Loucy (cell line): ENCODE results near the gene RTP2.

ENCODE experiments used
- H2AFZ ChIP-seq: fragments of 200-600 bp; sonication (generic); 2 replicates; pipeline ENCODE4 v1.6.0; 2016; ENCODE audit warnings: antibody characterized with exemption, mild to moderate bottlenecking, low read length, moderate library complexity
- H3F3A ChIP-seq: fragments of 200-600 bp; 2 replicates; pipeline ENCODE4 v1.6.0; 2016; ENCODE audit warnings: antibody characterized with exemption, low read depth, mild to moderate bottlenecking
- H3K27me3 ChIP-seq: fragments of 200-600 bp; sonication (generic); 2 replicates; pipeline ENCODE4 v1.6.1; 2014; ENCODE audit warnings: low read length, mild to moderate bottlenecking; ENCODE audit not compliant: insufficient read depth, poor library complexity, severe bottlenecking
- H3K36me3 ChIP-seq: fragments of 200-600 bp; sonication (generic); 2 replicates; pipeline ENCODE4 v1.6.1; 2016; ENCODE audit warnings: low read length; ENCODE audit not compliant: insufficient read depth
- H3K4me1 ChIP-seq: fragments of 200-600 bp; sonication (generic); 2 replicates; pipeline ENCODE4 v1.5.1; 2014; ENCODE audit warnings: low read length, mild to moderate bottlenecking; ENCODE audit not compliant: insufficient read depth, poor library complexity, severe bottlenecking
- H3K4me2 ChIP-seq: fragments of 200-600 bp; sonication (generic); 2 replicates; pipeline ENCODE4 v1.6.0; 2014; ENCODE audit warnings: antibody characterized with exemption, low read length, low read depth, mild to moderate bottlenecking; ENCODE audit not compliant: poor library complexity, severe bottlenecking
- H3K4me3 ChIP-seq: fragments of 200-600 bp; sonication (generic); 2 replicates; pipeline ENCODE4 v1.5.1; 2014; ENCODE audit warnings: low read length, mild to moderate bottlenecking, mixed read lengths; ENCODE audit not compliant: poor library complexity, severe bottlenecking
- H3K79me2 ChIP-seq: fragments of 200-600 bp; sonication (generic); 2 replicates; pipeline ENCODE4 v1.6.1; 2014; ENCODE audit warnings: low read length; ENCODE audit not compliant: insufficient read depth
- H3K9ac ChIP-seq: fragments of 200-600 bp; sonication (generic); 2 replicates; pipeline ENCODE4 v1.6.0; 2014; ENCODE audit warnings: mild to moderate bottlenecking, low read depth, low read length, moderate library complexity; ENCODE audit not compliant: poor library complexity, severe bottlenecking
- H3K9me2 ChIP-seq: fragments of 200-600 bp; sonication (generic); replicated peaks from 2 replicates; pipeline ENCODE4 v1.6.1; 2016; ENCODE audit warnings: low read depth, low read length, mixed read lengths
- H3K9me3 ChIP-seq: fragments of 200-600 bp; sonication (generic); 2 replicates; pipeline ENCODE4 v1.6.1; 2014; ENCODE audit warnings: mild to moderate bottlenecking, antibody characterized with exemption, low read length, low read depth; ENCODE audit not compliant: insufficient read depth
- H4K20me1 ChIP-seq: fragments of 200-600 bp; sonication (generic); 2 replicates; pipeline ENCODE4 v1.6.0; 2014; ENCODE audit warnings: antibody characterized with exemption, low read length, mild to moderate bottlenecking; ENCODE audit not compliant: insufficient read depth, poor library complexity, severe bottlenecking
- EZH2phosphoT487 ChIP-seq: fragments of 200-600 bp; IDR thresholded peaks from 2 replicates; pipeline ENCODE4 v1.6.1; 2018; ENCODE audit warnings: antibody characterized with exemption, mild to moderate bottlenecking, moderate library complexity, borderline replicate concordance
- TF ChIP-seq, protein P1 (sequence below): fragments of 200-600 bp; sonication (generic); conservative IDR thresholded peaks from 2 replicates; pipeline ENCODE4 v1.5.1; 2014; ENCODE audit warnings: mild to moderate bottlenecking, antibody characterized with exemption, low read length

The RTP2 gene

DNA sequence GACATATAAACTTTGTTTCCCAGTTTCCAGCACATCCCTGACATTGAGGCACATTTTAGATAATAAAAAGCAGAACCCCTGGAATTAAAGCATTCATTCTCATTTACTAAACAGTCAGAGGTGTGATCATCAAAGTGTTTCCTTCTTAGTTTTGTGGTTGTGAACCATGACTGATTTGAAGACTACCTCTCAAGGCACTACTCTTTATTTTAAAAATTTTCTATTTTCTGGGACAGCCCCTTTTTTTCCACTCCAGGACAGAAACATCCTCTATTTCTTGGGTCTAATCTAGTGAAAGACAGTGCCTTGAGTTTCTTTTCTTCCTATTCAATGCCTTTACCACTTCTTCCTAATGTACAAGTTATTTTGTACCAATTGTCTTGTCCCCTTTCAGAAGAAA is 37.3 kb downstream of the RTP2 start:
- no peaks in the 10 kb centered on the region for H4K20me1 ChIP-seq
- TF ChIP-seq, protein P1, sequence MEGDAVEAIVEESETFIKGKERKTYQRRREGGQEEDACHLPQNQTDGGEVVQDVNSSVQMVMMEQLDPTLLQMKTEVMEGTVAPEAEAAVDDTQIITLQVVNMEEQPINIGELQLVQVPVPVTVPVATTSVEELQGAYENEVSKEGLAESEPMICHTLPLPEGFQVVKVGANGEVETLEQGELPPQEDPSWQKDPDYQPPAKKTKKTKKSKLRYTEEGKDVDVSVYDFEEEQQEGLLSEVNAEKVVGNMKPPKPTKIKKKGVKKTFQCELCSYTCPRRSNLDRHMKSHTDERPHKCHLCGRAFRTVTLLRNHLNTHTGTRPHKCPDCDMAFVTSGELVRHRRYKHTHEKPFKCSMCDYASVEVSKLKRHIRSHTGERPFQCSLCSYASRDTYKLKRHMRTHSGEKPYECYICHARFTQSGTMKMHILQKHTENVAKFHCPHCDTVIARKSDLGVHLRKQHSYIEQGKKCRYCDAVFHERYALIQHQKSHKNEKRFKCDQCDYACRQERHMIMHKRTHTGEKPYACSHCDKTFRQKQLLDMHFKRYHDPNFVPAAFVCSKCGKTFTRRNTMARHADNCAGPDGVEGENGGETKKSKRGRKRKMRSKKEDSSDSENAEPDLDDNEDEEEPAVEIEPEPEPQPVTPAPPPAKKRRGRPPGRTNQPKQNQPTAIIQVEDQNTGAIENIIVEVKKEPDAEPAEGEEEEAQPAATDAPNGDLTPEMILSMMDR = no peak
- TF ChIP-seq EZH2phosphoT487 = no peak
- no peak overlapping the region for H3K4me2 ChIP-seq
- no peak overlapping the region for H2AFZ ChIP-seq
- no peak overlapping the region for H3K4me3 ChIP-seq
- H3K4me1 ChIP-seq = no peaks in the 10 kb centered on the region
- H3K79me2 ChIP-seq = no peaks in the 10 kb centered on the region
- H3K9ac ChIP-seq = no peak overlapping the region
- H3K9me3 ChIP-seq = no peaks in the 10 kb centered on the region
- H3K27me3 ChIP-seq = peaks cover 7% of the 10 kb centered on the region
- H3F3A ChIP-seq = no peaks in the 10 kb centered on the region
- no peaks in the 10 kb centered on the region for H3K36me3 ChIP-seq
- H3K9me2 ChIP-seq = no peaks in the 10 kb centered on the region

DNA sequence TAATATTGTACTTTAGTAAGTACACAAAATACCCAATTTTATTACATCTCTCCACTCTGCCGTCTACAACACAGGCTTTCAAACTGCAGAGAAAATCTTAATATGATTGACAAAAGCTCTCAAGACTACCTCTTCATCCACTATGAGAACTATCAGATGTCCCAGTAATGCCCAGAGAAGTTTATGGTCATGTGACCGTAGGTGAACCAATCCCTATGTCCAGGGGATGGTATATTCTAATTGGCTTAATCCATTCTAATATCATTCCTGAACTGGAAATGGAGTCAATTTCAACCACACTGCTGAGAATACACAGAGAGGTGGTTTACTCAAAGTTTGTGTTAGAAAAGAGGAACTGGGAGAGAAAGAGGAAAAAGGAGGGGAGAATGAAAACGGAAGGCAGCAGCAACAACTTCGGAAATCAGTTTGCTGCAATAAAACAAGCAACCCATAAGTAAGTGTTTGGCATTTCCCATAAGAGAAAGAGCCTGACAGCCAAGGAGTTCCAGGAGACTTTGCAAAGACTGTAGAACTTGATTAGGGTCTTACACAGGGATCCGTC is 39.4 kb downstream of the RTP2 start:
- H3K4me2 ChIP-seq = no peak overlapping the region

DNA sequence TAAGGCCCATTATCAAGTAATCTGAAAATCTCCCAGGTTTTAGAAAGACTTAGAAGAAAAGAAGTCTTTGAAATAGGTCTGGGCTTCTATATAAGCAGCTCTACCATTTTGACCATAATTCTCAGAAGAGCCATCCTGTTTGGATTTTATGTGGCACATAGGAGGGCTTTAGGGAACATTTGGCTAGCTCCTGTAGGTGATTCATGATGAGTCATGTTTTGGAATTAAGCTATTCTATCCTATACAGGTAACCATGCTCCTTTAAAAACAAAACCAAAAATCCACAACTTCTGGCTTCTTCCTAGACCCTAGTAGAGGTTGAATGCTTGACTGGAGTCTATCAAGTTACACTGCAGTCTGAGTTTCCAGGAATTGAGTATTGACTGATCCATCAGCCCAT is 41.1 kb downstream of the RTP2 start:
- Histone ChIP-seq H2AFZ (no peak overlapping the region), H3K9ac (no peak overlapping the region), H3K79me2 (no peaks in the 10 kb centered on the region), H3K27me3 (peaks cover 7% of the 10 kb centered on the region), H3K4me1 (no peaks in the 10 kb centered on the region), H3K4me3 (no peak overlapping the region), H3F3A (no peaks in the 10 kb centered on the region), H3K9me3 (no peaks in the 10 kb centered on the region), H3K9me2 (no peaks in the 10 kb centered on the region), H3K36me3 (no peaks in the 10 kb centered on the region), H3K4me2 (no peak overlapping the region), H4K20me1 (no peaks in the 10 kb centered on the region)
- TF ChIP-seq, protein P1 = no peak
- TF ChIP-seq EZH2phosphoT487 = no peak

More for the DNA sequence above, 39.4 kb downstream of the RTP2 start:
- Histone ChIP-seq H3K9me3 (no peaks in the 10 kb centered on the region), H3K27me3 (peaks cover 7% of the 10 kb centered on the region), H3K4me3 (no peak overlapping the region), H4K20me1 (no peaks in the 10 kb centered on the region), H2AFZ (no peak overlapping the region), H3F3A (no peaks in the 10 kb centered on the region), H3K36me3 (no peaks in the 10 kb centered on the region), H3K79me2 (no peaks in the 10 kb centered on the region), H3K9ac (no peak overlapping the region), H3K9me2 (no peaks in the 10 kb centered on the region), H3K4me1 (no peaks in the 10 kb centered on the region)
- TF ChIP-seq, protein P1 = no peak
- no peak for TF ChIP-seq EZH2phosphoT487
